H9 (cell line): ENCODE measurements around the gene MAST4. TPM values are rescaled to one million over a fixed set of nuclear protein-coding genes. Genes with fewer than 3 reads are reported as not detected.

Source experiments
- DNase-seq: peaks from one replicate; pipeline ENCODE4 v3.0.0-alpha.2; 2017
- H2AFZ ChIP-seq: one replicate; pipeline ENCODE4 v1.6.1; 2013; ENCODE audit warnings: mild to moderate bottlenecking, low read length, control low read depth, moderate library complexity
- H2AK5ac ChIP-seq: 2 replicates; pipeline ENCODE4 v1.6.1; 2013; ENCODE audit warnings: low read length, control low read depth, mixed read lengths; ENCODE audit not compliant: insufficient read length
- H2BK120ac ChIP-seq: one replicate; pipeline ENCODE4 v1.6.1; 2013; ENCODE audit warnings: low read depth, mild to moderate bottlenecking, low read length, control low read depth, inconsistent platforms; ENCODE audit not compliant: poor library complexity, severe bottlenecking
- H2BK12ac ChIP-seq: 2 replicates; pipeline ENCODE4 v1.6.1; 2013; ENCODE audit warnings: low read length, control low read depth, mixed read lengths, low read depth; ENCODE audit not compliant: insufficient read length
- H2BK15ac ChIP-seq: 2 replicates; pipeline ENCODE4 v1.6.1; 2013; ENCODE audit warnings: low read depth, low read length, control low read depth
- H2BK20ac ChIP-seq: one replicate; pipeline ENCODE4 v1.6.1; 2013; ENCODE audit warnings: low read depth, mild to moderate bottlenecking, low read length, control low read depth, inconsistent platforms; ENCODE audit not compliant: poor library complexity, severe bottlenecking
- H2BK5ac ChIP-seq: 2 replicates; pipeline ENCODE4 v1.6.1; 2013; ENCODE audit warnings: low read length, control low read depth, mixed read lengths; ENCODE audit not compliant: insufficient read length
- H3K14ac ChIP-seq: 2 replicates; pipeline ENCODE4 v1.6.1; 2013; ENCODE audit warnings: low read length, control low read depth; ENCODE audit not compliant: insufficient read depth
- H3K18ac ChIP-seq: 2 replicates; pipeline ENCODE4 v1.6.1; 2013; ENCODE audit warnings: low read depth, mild to moderate bottlenecking, mixed read lengths, low read length, control low read depth; ENCODE audit not compliant: insufficient read length
- H3K23ac ChIP-seq: 2 replicates; pipeline ENCODE4 v1.6.1; 2013; ENCODE audit warnings: low read length, control low read depth, mixed read lengths, low read depth; ENCODE audit not compliant: insufficient read length
- H3K23me2 ChIP-seq: 2 replicates; pipeline ENCODE4 v1.6.1; 2013; ENCODE audit warnings: low read depth, mild to moderate bottlenecking, mixed read lengths, low read length, control low read depth; ENCODE audit not compliant: insufficient read length, poor library complexity, severe bottlenecking
- H3K27ac ChIP-seq: 2 replicates; pipeline ENCODE4 v1.5.1; 2013; ENCODE audit warnings: low read length, control low read depth, mixed read lengths, low read depth; ENCODE audit not compliant: insufficient read length
- H3K27me3 ChIP-seq: 2 replicates; pipeline ENCODE4 v1.6.1; 2013; ENCODE audit warnings: low read length, control low read depth, inconsistent platforms; ENCODE audit not compliant: insufficient read depth
- H3K4ac ChIP-seq: 2 replicates; pipeline ENCODE4 v1.6.1; 2013; ENCODE audit warnings: low read depth, mild to moderate bottlenecking, control low read depth, inconsistent platforms, low read length, moderate library complexity
- H3K4me1 ChIP-seq: 2 replicates; pipeline ENCODE4 v1.6.1; 2013; ENCODE audit warnings: low read length, control low read depth, inconsistent platforms; ENCODE audit not compliant: insufficient read depth
- H3K4me2 ChIP-seq: 2 replicates; pipeline ENCODE4 v1.6.1; 2013; ENCODE audit warnings: low read length, control low read depth, mixed read lengths; ENCODE audit not compliant: insufficient read length, insufficient read depth
- H3K56ac ChIP-seq: 2 replicates; pipeline ENCODE4 v1.6.1; 2013; ENCODE audit warnings: low read depth, mild to moderate bottlenecking, mixed read lengths, low read length, control low read depth; ENCODE audit not compliant: insufficient read length
- H3K79me1 ChIP-seq: 2 replicates; pipeline ENCODE4 v1.6.1; 2013; ENCODE audit warnings: low read depth, mild to moderate bottlenecking, moderate library complexity, low read length, control low read depth, inconsistent platforms; ENCODE audit not compliant: insufficient read depth, poor library complexity, severe bottlenecking
- H3K79me2 ChIP-seq: 2 replicates; pipeline ENCODE4 v1.6.1; 2013; ENCODE audit warnings: low read length, control low read depth, inconsistent platforms; ENCODE audit not compliant: insufficient read depth
- H3K9ac ChIP-seq: 2 replicates; pipeline ENCODE4 v1.6.1; 2013; ENCODE audit warnings: low read length, control low read depth, mixed read lengths; ENCODE audit not compliant: insufficient read length; ENCODE audit errors: extremely low read depth
- H3K9me3 ChIP-seq: one replicate; pipeline ENCODE4 v1.6.1; 2013; ENCODE audit warnings: low read depth, low read length, inconsistent platforms; ENCODE audit not compliant: control insufficient read depth
- H3T11ph ChIP-seq: one replicate; pipeline ENCODE4 v1.6.1; 2013; ENCODE audit warnings: mild to moderate bottlenecking, low read length, control low read depth, inconsistent platforms
- H4K20me1 ChIP-seq: one replicate; pipeline ENCODE4 v1.6.1; 2013; ENCODE audit not compliant: control insufficient read depth, insufficient read length, insufficient read depth
- H4K5ac ChIP-seq: 2 replicates; pipeline ENCODE4 v1.6.1; 2013; ENCODE audit warnings: low read depth, mild to moderate bottlenecking, mixed read lengths, low read length, control low read depth; ENCODE audit not compliant: insufficient read length
- H4K8ac ChIP-seq: replicated peaks from 2 replicates; pipeline ENCODE4 v1.6.1; 2013; ENCODE audit warnings: low read length, control low read depth, mixed read lengths, low read depth; ENCODE audit not compliant: insufficient read length
- H4K91ac ChIP-seq: 2 replicates; pipeline ENCODE4 v1.6.1; 2013; ENCODE audit warnings: low read depth, mild to moderate bottlenecking, moderate library complexity, mixed read lengths, low read length, control low read depth; ENCODE audit not compliant: insufficient read length
- H3K27ac Mint-ChIP-seq, 3 experiments: 2 replicates in 2 of 3; 3 replicates in 1 of 3; pipeline ENCODE4 v1.8.0; 2020 to 2021; ENCODE audit warnings: mixed read lengths in 3 of 3, mild to moderate bottlenecking in 1 of 3, moderate library complexity in 1 of 3
- H3K27me3 Mint-ChIP-seq: 2 replicates; pipeline ENCODE4 v1.8.0; 2021; ENCODE audit warnings: low read depth, mild to moderate bottlenecking, moderate library complexity, mixed read lengths
- H3K36me3 Mint-ChIP-seq, 3 experiments: 2 replicates in 2 of 3; 3 replicates in 1 of 3; pipeline ENCODE4 v1.8.0; 2020 to 2021; ENCODE audit warnings: low read depth in 3 of 3, mixed read lengths in 3 of 3; ENCODE audit not compliant: insufficient read depth in 1 of 3
- H3K4me1 Mint-ChIP-seq, 2 experiments: 2 replicates each; pipeline ENCODE4 v1.8.0; 2020; ENCODE audit warnings: mixed read lengths in 2 of 2
- H3K4me3 Mint-ChIP-seq, 2 experiments: 2 replicates in 1 of 2; 3 replicates in 1 of 2; pipeline ENCODE4 v1.8.0; 2020 to 2021; ENCODE audit warnings: mild to moderate bottlenecking in 2 of 2, mixed read lengths in 2 of 2, moderate library complexity in 1 of 2
- H3K9me3 Mint-ChIP-seq, 2 experiments: 2 replicates in 1 of 2; 3 replicates in 1 of 2; pipeline ENCODE4 v1.8.0; 2020; ENCODE audit warnings: mild to moderate bottlenecking in 2 of 2, mixed read lengths in 2 of 2, moderate library complexity in 1 of 2
- CTCF ChIP-seq: fragments of 200-600 bp; sonication (generic); conservative IDR thresholded peaks from 3 replicates; pipeline ENCODE4 v1.8.0; 2021; ENCODE audit warnings: antibody characterized with exemption, mild to moderate bottlenecking
- WGBS: extraction: QIAGEN DNeasy Blood & Tissue Kit; methylation state at CpG from one replicate; pipeline ENCODE4 v1.1.7; 2013; ENCODE audit warnings: missing lambda C conversion rate, low lambda C conversion rate, mixed read lengths; ENCODE audit not compliant: insufficient read length; ENCODE audit errors: extremely low coverage; 5-methylcytosine and 5-hydroxymethylcytosine counted together
- total RNA-seq: library from RNA; stranded (reverse); gene quantifications from 2 replicates; pipeline ENCODE4 v1.2.1, GENCODE V29; 2021

Gene MAST4
- total RNA-seq, 1 experiment from 2014 or later = 3.7 TPM

GRCh38 chr5:67194166-67194565 lies 598.0 kb downstream of the MAST4 start:
- Histone ChIP-seq H3K14ac (no peak overlapping the region), H3K79me2 (no peaks in the 10 kb centered on the region), H2BK15ac (no peak overlapping the region), H3T11ph (no peak overlapping the region), H3K4me2 (no peak overlapping the region), H3K4me1 (peaks cover 7% of the 10 kb centered on the region; the same call in 1 of the 2 replicates), H3K18ac (no peak overlapping the region), H4K91ac (no peak overlapping the region), H3K9ac (no peak overlapping the region), H2BK5ac (no peak overlapping the region), H3K4ac (no peak overlapping the region), H2BK20ac (no peak overlapping the region), H3K56ac (no peak overlapping the region), H4K8ac (no peak overlapping the region), H2AK5ac (no peak overlapping the region), H3K27me3 (no peaks in the 10 kb centered on the region), H2AFZ (no peak overlapping the region), H3K23ac (no peak overlapping the region), H4K20me1 (no peaks in the 10 kb centered on the region), H4K5ac (no peak overlapping the region), H3K9me3 (no peaks in the 10 kb centered on the region), H3K23me2 (no peaks in the 10 kb centered on the region), H3K27ac (no peak overlapping the region), H2BK120ac (no peak overlapping the region), H3K79me1 (no peaks in the 10 kb centered on the region), H2BK12ac (no peak overlapping the region)
- peaks cover 5 to 17% (median 7%) of the 10 kb centered on the region in 3 experiments; a peak in 6 of 7 replicates for H3K36me3 Mint-ChIP-seq
- no peaks in the 10 kb centered on the region; the same call in 1 of the 2 replicates for H3K27me3 Mint-ChIP-seq
- no peak overlapping the region for H3K27ac Mint-ChIP-seq
- no CpG with 5 or more reads among the region's 3 CpGs for WGBS
- H3K4me1 Mint-ChIP-seq = peaks cover 17% of the 10 kb centered on the region in 2 experiments
- no peak overlapping the region for H3K4me3 Mint-ChIP-seq
- H3K9me3 Mint-ChIP-seq = peaks cover 11 to 16% of the 10 kb centered on the region in 2 experiments
- DNase-seq = no peak
- no peak for TF ChIP-seq CTCF
